IPS-18a (cell line): ENCODE data around the gene SLC6A1.
"Not testable (repeated sequence)": the region's sequence is repeated elsewhere in the genome, so short reads cannot be mapped to it uniquely, and the experiment has no call there.

ENCODE experiments used
- H3K27ac ChIP-seq: one replicate; pipeline ENCODE4 v1.5.1; 2013; ENCODE audit warnings: low read length
- H3K27me3 ChIP-seq: one replicate; pipeline ENCODE4 v1.6.1; 2013; ENCODE audit warnings: mild to moderate bottlenecking, low read length; ENCODE audit not compliant: control insufficient read depth, insufficient read depth
- H3K36me3 ChIP-seq: one replicate; pipeline ENCODE4 v1.6.1; 2013; ENCODE audit warnings: low read depth, low read length; ENCODE audit not compliant: control insufficient read depth
- H3K4me1 ChIP-seq: one replicate; pipeline ENCODE4 v1.6.1; 2013; ENCODE audit warnings: low read depth, low read length; ENCODE audit not compliant: control insufficient read depth
- H3K4me3 ChIP-seq: one replicate; pipeline ENCODE4 v1.5.1; 2013; ENCODE audit warnings: low read length
- H3K9ac ChIP-seq: one replicate; pipeline ENCODE4 v1.6.1; 2013; ENCODE audit warnings: mild to moderate bottlenecking, low read length, moderate library complexity
- H3K9me3 ChIP-seq: one replicate; pipeline ENCODE4 v1.6.1; 2013; ENCODE audit warnings: low read depth, low read length; ENCODE audit not compliant: control insufficient read depth

Gene SLC6A1

DNA sequence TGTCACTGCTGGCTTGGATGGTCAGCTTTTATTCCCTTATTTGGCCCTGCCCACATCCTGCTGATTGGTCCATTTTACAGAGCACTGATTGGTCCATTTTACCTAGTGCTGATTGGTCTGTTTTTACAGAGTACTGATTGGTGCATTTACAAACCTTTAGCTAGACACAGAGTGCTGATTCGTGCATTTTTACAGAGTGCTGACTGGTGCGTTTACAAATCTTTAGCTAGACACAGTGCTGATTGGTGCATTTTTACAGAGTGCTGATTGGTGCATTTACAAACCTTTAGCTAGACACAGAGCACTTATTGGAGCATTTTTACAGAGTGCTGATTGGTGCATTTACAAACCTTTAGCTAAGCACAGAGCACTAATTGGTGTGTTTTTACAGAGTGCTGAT, 82.6 kb downstream of the SLC6A1 start:
- not testable (repeated sequence) for H3K27ac ChIP-seq, H3K4me3 ChIP-seq, H3K9me3 ChIP-seq, H3K27me3 ChIP-seq, H3K36me3 ChIP-seq, H3K9ac ChIP-seq, H3K4me1 ChIP-seq

DNA sequence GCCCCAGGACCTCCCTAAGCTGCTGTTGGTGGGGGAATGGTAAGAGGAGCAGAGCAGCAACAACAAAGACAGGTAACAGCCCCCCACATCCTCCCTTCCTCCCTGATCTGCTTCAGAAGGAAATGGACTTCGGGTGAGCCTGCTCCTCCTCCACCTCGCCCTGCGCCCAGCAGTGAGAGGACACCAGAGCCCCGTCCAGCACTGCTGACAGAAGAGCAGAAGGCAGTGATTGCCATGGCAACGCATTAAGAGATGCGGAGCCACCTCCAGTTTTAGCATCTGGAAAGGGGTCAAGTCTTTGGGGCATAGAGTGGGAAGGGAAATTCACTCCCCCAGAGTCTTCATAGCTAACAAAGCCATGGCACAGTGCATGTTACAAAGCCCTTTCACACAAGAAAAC, 84.2 kb downstream of the SLC6A1 start:
- no peak overlapping the region for H3K27ac ChIP-seq
- no peak overlapping the region for H3K9ac ChIP-seq
- H3K27me3 ChIP-seq, result no peaks in the 10 kb centered on the region
- no peaks in the 10 kb centered on the region for H3K36me3 ChIP-seq
- no peaks in the 10 kb centered on the region for H3K4me1 ChIP-seq
- no peak overlapping the region for H3K4me3 ChIP-seq
- no peaks in the 10 kb centered on the region for H3K9me3 ChIP-seq

DNA sequence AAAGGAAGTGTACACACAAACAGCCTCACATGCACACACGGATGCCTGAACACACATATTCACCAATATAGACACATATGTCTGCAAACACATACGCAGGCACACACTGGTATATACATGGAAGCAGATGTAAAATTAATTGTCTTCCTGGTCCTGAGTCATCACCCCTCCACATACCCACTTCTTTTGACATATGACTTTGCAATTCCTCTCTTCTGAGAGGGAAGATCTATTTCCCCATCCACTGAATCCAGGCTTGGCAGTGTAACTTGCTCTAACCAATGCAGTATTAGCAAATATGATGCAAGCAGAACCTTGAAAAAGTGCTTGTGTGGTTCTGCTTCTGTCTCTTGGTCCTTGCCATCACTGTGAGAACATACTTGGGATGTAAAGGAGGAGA, 84.9 kb downstream of the SLC6A1 start:
- Histone ChIP-seq H3K27ac (no peak overlapping the region), H3K9ac (no peak overlapping the region), H3K4me3 (no peak overlapping the region), H3K27me3 (no peaks in the 10 kb centered on the region), H3K36me3 (no peaks in the 10 kb centered on the region), H3K4me1 (no peaks in the 10 kb centered on the region), H3K9me3 (no peaks in the 10 kb centered on the region)

DNA sequence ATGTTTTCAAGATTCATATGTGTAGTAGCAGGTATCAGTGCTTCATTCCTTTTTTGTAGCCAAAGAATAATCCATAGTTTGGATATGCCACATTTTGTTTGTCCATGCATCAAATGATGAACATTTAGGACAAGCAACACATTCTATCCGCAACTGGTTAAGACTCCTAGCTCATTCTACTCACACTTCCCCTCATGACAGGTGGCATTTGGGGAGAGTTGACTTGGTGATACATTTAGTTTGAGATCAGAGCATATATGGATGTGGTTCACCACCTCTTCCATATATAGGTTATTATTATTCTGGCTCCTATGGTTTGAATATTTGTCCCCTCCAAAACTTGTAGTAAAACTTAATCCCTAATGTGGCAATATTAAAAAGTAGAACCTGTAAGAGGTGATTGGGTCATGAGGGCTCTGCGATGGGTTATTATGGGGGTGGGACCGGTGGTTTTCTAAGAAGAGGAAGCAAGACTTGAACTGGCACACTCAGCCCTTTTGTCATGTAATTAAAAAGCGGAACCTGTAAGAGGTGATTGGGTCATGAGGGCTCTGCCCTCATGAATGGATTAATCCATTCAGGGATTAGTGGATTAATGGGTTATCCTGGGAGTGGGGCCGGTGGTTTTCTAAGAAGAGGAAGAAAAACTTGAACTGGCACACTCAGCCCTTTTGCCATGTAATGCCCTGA, 86.4 kb downstream of the SLC6A1 start:
- H3K27me3 ChIP-seq, result no peaks in the 10 kb centered on the region
- no peak overlapping the region for H3K9ac ChIP-seq

DNA sequence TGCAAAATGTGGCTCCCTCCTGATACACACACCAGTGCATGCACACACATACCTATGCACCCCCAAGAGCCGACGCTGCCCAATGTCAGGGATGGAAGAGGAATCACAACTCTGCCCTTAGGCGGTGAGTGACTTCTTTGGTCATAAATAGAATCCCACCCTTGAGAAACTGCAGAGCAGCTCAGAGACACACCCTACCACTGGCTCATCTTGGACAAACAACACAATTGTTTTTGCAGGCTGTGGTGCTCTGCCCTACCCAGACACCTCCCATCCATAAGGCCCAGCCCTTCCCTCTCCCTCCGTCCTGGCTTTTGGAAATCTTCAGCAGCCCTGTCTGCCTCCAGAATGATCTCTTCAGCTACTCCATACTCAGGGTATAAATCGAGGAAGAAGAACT, 87.9 kb downstream of the SLC6A1 start:
- H3K27ac ChIP-seq, result no peak overlapping the region
- no peaks in the 10 kb centered on the region for H3K36me3 ChIP-seq

More for the DNA sequence above, 86.4 kb downstream of the SLC6A1 start:
- no peaks in the 10 kb centered on the region for H3K36me3 ChIP-seq
- no peaks in the 10 kb centered on the region for H3K4me1 ChIP-seq
- H3K9me3 ChIP-seq, result no peaks in the 10 kb centered on the region
- H3K27ac ChIP-seq, result no peak overlapping the region
- no peak overlapping the region for H3K4me3 ChIP-seq

DNA sequence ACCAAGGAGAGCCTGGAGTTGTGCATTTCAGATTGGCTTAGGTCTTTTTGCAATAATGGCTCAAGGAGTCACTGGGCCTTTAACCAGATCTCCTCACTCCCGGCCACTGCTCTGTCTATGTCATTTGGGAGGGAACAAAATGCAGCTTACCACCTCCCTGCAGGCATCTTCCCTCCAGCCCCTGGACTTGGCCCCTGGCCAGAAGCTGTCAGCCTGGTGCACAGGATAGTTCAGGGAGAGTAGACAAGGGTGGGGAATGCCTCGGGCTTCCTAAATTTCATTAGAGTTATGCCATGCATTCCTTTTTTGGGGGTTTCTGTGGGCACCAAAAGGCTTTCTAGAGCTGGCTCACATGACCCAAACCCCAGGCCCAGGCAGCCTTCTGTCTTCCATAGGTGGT, 91.5 kb downstream of the SLC6A1 start:
- H3K9me3 ChIP-seq, result no peaks in the 10 kb centered on the region
- no peaks in the 10 kb centered on the region for H3K36me3 ChIP-seq
- H3K27ac ChIP-seq, result no peak overlapping the region
- no peak overlapping the region for H3K9ac ChIP-seq
- no peaks in the 10 kb centered on the region for H3K27me3 ChIP-seq
- H3K4me1 ChIP-seq, result no peaks in the 10 kb centered on the region
- no peak overlapping the region for H3K4me3 ChIP-seq

More for the DNA sequence above, 87.9 kb downstream of the SLC6A1 start:
- no peaks in the 10 kb centered on the region for H3K9me3 ChIP-seq
- no peaks in the 10 kb centered on the region for H3K4me1 ChIP-seq
- no peak overlapping the region for H3K9ac ChIP-seq
- no peaks in the 10 kb centered on the region for H3K27me3 ChIP-seq
- H3K4me3 ChIP-seq, result no peak overlapping the region

DNA sequence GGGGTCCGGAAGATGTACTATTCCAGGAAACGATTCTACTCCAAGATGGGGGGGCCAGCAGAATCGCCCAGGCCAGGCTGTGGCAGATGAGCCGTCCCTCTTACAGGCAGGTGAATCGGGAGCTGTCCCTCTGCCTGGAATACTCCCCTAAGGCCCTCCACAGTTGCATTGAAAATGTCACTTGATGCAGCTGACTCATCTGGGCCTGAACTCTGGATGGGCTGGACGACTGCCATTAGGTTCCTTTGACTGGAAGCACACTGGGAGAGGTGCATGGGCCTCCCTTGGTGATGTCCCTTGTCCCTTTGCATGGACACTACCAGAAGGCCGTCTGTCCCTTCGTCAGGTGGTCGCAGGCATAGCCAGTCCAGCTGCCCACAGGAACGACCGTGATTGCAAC, 92.1 kb downstream of the SLC6A1 start:
- Histone ChIP-seq H3K9ac (no peak overlapping the region), H3K4me3 (no peak overlapping the region), H3K4me1 (no peaks in the 10 kb centered on the region), H3K9me3 (no peaks in the 10 kb centered on the region), H3K36me3 (no peaks in the 10 kb centered on the region), H3K27me3 (no peaks in the 10 kb centered on the region), H3K27ac (no peak overlapping the region)

DNA sequence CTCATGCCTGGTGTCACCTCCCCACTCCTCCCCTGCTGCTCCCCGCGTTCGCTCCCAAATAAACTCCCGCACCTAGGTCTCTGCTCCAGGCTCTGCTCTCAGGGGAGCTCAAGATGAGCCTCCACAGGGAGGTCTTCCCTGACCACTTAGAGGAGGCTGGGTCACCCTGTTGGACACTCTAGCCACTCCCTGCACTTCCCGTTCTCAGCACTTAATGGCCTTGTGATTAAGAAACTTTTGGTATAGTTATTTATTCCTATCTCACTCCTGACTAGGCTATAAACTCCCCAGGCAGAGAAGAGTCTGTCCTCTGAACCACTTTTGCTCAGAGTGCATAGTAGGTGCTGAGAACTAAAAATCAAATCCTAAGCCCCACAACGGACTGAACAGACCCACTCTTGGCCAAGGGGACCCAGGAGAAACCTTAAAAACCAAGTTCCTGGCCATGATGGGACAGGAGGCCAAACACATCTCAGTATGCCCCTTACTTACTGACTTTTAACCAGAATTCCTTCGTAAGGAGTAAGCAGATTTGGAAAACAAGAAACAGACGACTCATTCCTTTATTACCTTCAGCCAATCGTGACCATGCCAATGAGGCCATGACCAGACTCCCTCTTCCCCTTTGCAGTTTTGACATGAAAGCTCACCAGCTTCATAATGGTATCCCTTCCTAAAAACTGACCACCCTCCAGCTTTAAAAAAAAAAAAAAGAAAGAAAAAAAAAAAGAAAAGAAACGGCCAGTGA, 92.7 kb downstream of the SLC6A1 start:
- Histone ChIP-seq H3K9ac (no peak overlapping the region), H3K27me3 (no peaks in the 10 kb centered on the region), H3K9me3 (no peaks in the 10 kb centered on the region), H3K27ac (no peak overlapping the region), H3K4me3 (no peak overlapping the region), H3K36me3 (no peaks in the 10 kb centered on the region), H3K4me1 (no peaks in the 10 kb centered on the region)

DNA sequence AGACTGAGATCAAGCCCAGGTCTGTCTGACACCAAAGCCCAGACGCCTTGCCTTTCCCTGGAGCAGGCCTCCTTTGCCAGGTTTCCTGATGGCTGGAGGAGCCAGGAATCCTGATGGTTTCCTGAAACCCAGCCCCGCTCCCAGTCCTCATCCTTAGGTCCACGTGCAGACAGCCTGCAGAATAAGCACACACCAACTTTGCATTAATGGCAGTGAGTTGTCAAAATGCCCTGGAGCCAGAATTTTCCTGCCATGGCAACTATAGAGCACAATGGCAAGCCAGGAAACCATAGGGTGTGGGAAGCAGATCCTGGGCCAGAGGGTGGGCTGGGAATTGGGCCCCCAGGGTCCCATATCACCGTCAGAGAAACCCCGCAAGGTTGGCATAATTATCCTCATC, 94.3 kb downstream of the SLC6A1 start:
- Histone ChIP-seq H3K27me3 (no peaks in the 10 kb centered on the region), H3K9me3 (no peaks in the 10 kb centered on the region), H3K9ac (no peak overlapping the region), H3K27ac (no peak overlapping the region), H3K4me3 (no peak overlapping the region), H3K36me3 (no peaks in the 10 kb centered on the region), H3K4me1 (no peaks in the 10 kb centered on the region)

DNA sequence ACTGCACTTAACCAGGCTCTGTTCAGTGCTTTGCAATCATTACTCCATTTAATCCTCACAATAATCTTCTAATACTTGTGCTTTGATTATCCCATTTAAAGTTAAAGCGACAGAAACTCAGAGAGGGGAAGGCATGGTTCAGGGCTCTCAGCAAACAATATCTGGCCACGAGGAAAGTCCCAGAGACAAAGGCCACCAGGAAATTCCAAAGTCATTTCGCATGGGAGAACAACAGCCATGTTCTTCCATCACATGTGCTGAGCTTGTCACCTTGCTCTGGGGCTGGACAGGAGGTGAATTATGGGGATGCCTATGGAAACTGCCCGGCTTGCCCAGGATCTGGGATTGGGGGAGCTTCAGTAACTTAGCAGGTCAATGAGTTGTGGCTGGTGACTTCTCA, 95.5 kb downstream of the SLC6A1 start:
- no peaks in the 10 kb centered on the region for H3K36me3 ChIP-seq
- H3K9me3 ChIP-seq, result no peaks in the 10 kb centered on the region
- H3K4me3 ChIP-seq, result no peak overlapping the region
- H3K9ac ChIP-seq, result no peak overlapping the region
- H3K27ac ChIP-seq, result no peak overlapping the region
- H3K4me1 ChIP-seq, result no peaks in the 10 kb centered on the region
- no peaks in the 10 kb centered on the region for H3K27me3 ChIP-seq

DNA sequence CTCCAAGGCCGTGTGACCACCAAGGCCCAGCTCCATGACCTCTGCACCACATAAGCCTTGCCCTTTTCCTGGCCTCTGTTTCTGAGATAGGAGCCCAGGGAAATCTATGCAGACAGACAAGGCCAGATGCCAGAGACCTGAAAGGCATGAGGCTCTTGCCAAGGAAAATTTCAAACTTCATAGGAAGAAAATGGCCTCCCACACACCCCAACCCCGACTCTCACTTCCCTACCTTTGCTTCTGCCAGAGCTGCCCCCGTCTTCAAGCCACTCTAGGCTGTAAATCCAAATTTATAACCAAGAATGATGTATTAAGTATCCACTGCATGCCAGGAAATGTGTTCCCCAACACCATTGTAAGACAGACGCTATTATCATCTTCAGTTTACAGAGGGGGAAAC, 96.3 kb downstream of the SLC6A1 start:
- H3K27ac ChIP-seq, result no peak overlapping the region
- no peaks in the 10 kb centered on the region for H3K27me3 ChIP-seq
- H3K9me3 ChIP-seq, result no peaks in the 10 kb centered on the region
- no peaks in the 10 kb centered on the region for H3K36me3 ChIP-seq
- H3K4me3 ChIP-seq, result no peak overlapping the region
- no peak overlapping the region for H3K9ac ChIP-seq
- H3K4me1 ChIP-seq, result no peaks in the 10 kb centered on the region
